Natural killer cell (primary cell): Measurements from ENCODE around the gene EME1. TPM values are rescaled to one million over a fixed set of nuclear protein-coding genes. Genes with fewer than 3 reads are reported as not detected.

ENCODE experiments used
- ATAC-seq, 3 donors: fragments of 150-1000 bp in 2 of 3; fragments of 200-7000 bp in 1 of 3; cut with Tn5 transposase; 1 replicate in 1 of 3; 2 replicates in 2 of 3; pipeline ENCODE4 v1.10.0; 2021; ENCODE audit warnings: mild to moderate bottlenecking in 2 of 3, moderate library complexity in 2 of 3
- DNase-seq, 2 donors: peaks; one replicate each; pipeline versions ENCODE4 v3.0.0 to v3.0.0-alpha.2; 2013 to 2021; ENCODE audit warnings: mixed read lengths in 1 of 2
- H3K27ac ChIP-seq: one replicate; pipeline ENCODE4 v1.5.1; 2013; ENCODE audit warnings: mild to moderate bottlenecking, low read length
- H3K27me3 ChIP-seq: one replicate; pipeline ENCODE4 v1.6.1; 2013; ENCODE audit warnings: low read length; ENCODE audit not compliant: control insufficient read depth, insufficient read depth
- H3K36me3 ChIP-seq: one replicate; pipeline ENCODE4 v1.6.1; 2013; ENCODE audit warnings: low read length; ENCODE audit not compliant: control insufficient read depth, insufficient read depth
- H3K4me1 ChIP-seq: one replicate; pipeline ENCODE4 v1.6.1; 2013; ENCODE audit warnings: low read length; ENCODE audit not compliant: control insufficient read depth, insufficient read depth
- H3K4me3 ChIP-seq: one replicate; pipeline ENCODE4 v1.5.1; 2013; ENCODE audit warnings: low read length
- H3K9me3 ChIP-seq: one replicate; pipeline ENCODE4 v1.6.1; 2013; ENCODE audit warnings: low read length; ENCODE audit not compliant: control insufficient read depth, insufficient read depth
- H3K27ac Mint-ChIP-seq, 2 donors: one replicate each; pipeline ENCODE4 v1.8.0; 2022; ENCODE audit warnings: mild to moderate bottlenecking in 2 of 2, mixed read lengths in 2 of 2, moderate library complexity in 1 of 2
- H3K27me3 Mint-ChIP-seq, 2 donors: one replicate each; pipeline ENCODE4 v1.8.0; 2022; ENCODE audit warnings: low read depth in 2 of 2, mixed read lengths in 2 of 2
- H3K36me3 Mint-ChIP-seq: one replicate; pipeline ENCODE4 v1.8.0; 2022; ENCODE audit warnings: mixed read lengths
- H3K4me1 Mint-ChIP-seq, 2 donors: one replicate each; pipeline ENCODE4 v1.8.0; 2022; ENCODE audit warnings: mixed read lengths in 2 of 2
- H3K4me3 Mint-ChIP-seq: one replicate; pipeline ENCODE4 v1.8.0; 2022; ENCODE audit warnings: mild to moderate bottlenecking, moderate library complexity, mixed read lengths
- H3K9me3 Mint-ChIP-seq, 2 donors: one replicate each; pipeline ENCODE4 v1.8.0; 2022; ENCODE audit warnings: mixed read lengths in 2 of 2
- WGBS: methylation state at CpG from one replicate; pipeline ENCODE4 v1.1.7; 2013; ENCODE audit warnings: missing lambda C conversion rate; ENCODE audit not compliant: insufficient coverage; 5-methylcytosine and 5-hydroxymethylcytosine counted together
- intact Hi-C: fragments of 100-400 bp; cut with micrococcal nuclease; formaldehyde crosslinking; loops from one replicate; pipeline ENCODE4 v1.14.2; 2022
- total RNA-seq, 4 donors: library from RNA; stranded (reverse); fragments of 120-200 nt in 1 of 4; gene quantifications; one replicate each; pipeline versions ENCODE4 v1.2.3 to v1.2.4, GENCODE V29; 2013 to 2022
- TF ChIP-seq, protein P1 (sequence below): fragments of 200-600 bp; IDR thresholded peaks from one replicate; pipeline ENCODE4 v1.8.0; 2022; ENCODE audit warnings: antibody characterized with exemption

Gene EME1
- total RNA-seq, 3 donors from 2014 or later (not counting 1 experiment from before 2014, with no cell fraction given): 2.4 to 3.2 (median 2.9) TPM

DNA sequence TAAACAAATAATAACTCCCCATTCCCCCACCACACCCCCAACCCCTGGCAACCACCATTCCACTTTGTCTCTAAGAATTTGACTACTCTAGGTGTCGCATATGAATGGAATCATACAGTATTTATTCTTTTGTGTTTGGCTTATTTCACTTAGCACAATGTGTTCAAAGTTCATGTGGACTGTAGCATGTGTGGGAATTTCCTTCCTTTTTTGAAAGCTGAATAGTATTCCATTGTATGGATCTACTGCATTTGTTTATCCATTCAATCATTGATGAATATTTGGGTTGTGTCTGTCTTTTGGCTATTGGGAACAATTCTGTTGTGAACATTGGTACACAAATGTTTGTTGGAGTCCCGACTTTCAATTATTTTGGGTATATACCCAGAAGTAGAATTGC lies 49.7 kb downstream of the EME1 start:
- Histone ChIP-seq H3K27me3 (no peaks in the 10 kb centered on the region), H3K27ac (no peak overlapping the region), H3K9me3 (no peaks in the 10 kb centered on the region), H3K4me3 (no peak overlapping the region), H3K36me3 (no peaks in the 10 kb centered on the region), H3K4me1 (peaks cover 31% of the 10 kb centered on the region)
- no peaks in the 10 kb centered on the region for H3K36me3 Mint-ChIP-seq
- ATAC-seq (no peak), DNase-seq (no peak)
- peak overlapping the region in 1 of 2 donors; percentile 16 for H3K27ac Mint-ChIP-seq
- H3K4me1 Mint-ChIP-seq: peaks cover 21 to 25% of the 10 kb centered on the region in 2 donors
- TF ChIP-seq, protein P1, sequence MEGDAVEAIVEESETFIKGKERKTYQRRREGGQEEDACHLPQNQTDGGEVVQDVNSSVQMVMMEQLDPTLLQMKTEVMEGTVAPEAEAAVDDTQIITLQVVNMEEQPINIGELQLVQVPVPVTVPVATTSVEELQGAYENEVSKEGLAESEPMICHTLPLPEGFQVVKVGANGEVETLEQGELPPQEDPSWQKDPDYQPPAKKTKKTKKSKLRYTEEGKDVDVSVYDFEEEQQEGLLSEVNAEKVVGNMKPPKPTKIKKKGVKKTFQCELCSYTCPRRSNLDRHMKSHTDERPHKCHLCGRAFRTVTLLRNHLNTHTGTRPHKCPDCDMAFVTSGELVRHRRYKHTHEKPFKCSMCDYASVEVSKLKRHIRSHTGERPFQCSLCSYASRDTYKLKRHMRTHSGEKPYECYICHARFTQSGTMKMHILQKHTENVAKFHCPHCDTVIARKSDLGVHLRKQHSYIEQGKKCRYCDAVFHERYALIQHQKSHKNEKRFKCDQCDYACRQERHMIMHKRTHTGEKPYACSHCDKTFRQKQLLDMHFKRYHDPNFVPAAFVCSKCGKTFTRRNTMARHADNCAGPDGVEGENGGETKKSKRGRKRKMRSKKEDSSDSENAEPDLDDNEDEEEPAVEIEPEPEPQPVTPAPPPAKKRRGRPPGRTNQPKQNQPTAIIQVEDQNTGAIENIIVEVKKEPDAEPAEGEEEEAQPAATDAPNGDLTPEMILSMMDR: no peak
- peaks cover 0 to 3% of the 10 kb centered on the region in 2 donors for H3K9me3 Mint-ChIP-seq
- intact Hi-C loops: no loop called here
- 100% methylated on average over 1 of the region's 2 CpGs for WGBS
- H3K27me3 Mint-ChIP-seq: peaks cover 6 to 9% of the 10 kb centered on the region in 2 donors
- no peak overlapping the region for H3K4me3 Mint-ChIP-seq

DNA sequence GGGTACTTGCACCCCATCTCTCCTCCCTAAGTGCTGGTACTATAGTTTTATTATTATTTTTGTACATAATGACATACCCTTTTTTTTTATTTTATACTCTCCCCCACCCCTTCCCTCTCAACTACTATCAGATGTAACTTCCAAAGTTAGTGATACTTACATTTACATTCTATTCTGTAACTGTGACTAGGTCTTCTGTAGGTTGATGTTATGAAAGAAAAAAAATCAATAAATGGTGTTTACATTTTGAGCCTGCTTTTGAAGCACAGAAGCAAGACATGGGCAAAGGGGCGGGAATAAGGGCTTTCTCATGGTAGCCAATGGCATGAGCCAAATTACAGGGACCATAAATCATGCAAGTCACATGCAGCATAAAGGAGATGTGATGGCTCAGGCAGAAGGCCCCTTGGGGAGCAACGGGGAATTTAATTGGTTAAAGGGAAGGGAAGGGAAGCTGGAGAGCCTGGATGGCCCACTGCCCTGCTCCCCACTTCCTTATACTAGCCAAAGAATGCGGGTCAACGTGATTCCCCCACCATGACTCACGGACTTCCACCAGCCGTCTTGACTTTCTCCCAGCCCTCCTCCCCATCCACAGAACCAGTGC lies 50.6 kb downstream of the EME1 start:
- no peak overlapping the region for H3K4me3 ChIP-seq
- no peak for ATAC-seq
- H3K27me3 ChIP-seq: no peaks in the 10 kb centered on the region
- Mint-ChIP-seq H3K4me3 (peak overlapping the region; percentile 35), H3K27me3 (peaks cover 0 to 6% of the 10 kb centered on the region in 2 donors), H3K27ac (peak overlapping the region in 1 of 2 donors; percentile 21), H3K4me1 (peaks cover 21 to 25% of the 10 kb centered on the region in 2 donors), H3K9me3 (peaks cover 0 to 3% of the 10 kb centered on the region in 2 donors), H3K36me3 (no peaks in the 10 kb centered on the region)
- 80% methylated on average over 6 of the region's 6 CpGs for WGBS
- H3K36me3 ChIP-seq: no peaks in the 10 kb centered on the region
- intact Hi-C loops: no loop called here
- DNase-seq: no peak
- peaks cover 33% of the 10 kb centered on the region for H3K4me1 ChIP-seq
- H3K27ac ChIP-seq: no peak overlapping the region
- TF ChIP-seq, protein P1: no peak
- H3K9me3 ChIP-seq: no peaks in the 10 kb centered on the region

DNA sequence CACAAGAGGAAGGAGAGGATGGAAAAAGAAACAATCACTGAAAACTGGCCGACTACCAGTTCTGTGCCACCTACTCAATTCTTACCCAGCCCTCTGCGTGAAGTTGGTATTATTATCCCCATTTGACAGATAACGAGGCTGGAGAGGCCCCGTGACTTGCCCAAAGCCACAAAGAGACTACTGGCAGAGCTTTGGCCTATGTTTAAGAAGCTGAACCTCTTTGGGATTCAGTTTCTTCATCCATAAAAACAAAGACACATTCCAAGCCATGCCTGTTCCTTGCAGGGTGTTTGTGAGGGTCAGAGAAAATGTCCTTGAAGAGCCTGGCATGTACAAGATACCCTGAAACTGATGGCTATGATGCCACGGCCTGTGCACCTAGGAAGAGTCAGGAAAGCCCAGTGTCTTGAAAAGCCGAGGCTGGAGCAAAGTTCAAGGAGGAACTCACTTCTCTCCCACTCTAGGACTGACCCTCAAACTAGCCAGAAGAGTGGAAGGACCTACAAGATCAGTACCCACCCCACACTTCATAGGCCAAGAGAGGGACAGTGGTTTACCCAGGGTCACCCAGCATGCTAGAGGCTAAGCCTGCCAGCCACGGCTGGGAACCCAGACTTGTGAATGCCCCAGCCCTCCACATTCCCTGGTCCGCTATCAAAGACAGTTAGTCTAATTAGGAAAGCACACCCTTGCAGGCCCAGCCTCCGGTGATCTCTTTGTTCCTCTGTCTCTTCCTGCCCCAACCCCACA lies 51.4 kb downstream of the EME1 start:
- Histone ChIP-seq H3K9me3 (no peaks in the 10 kb centered on the region), H3K27ac (no peak overlapping the region), H3K4me1 (peaks cover 33% of the 10 kb centered on the region), H3K4me3 (no peak overlapping the region), H3K36me3 (no peaks in the 10 kb centered on the region), H3K27me3 (no peaks in the 10 kb centered on the region)
- no peaks in the 10 kb centered on the region for H3K27me3 Mint-ChIP-seq
- no peaks in the 10 kb centered on the region for H3K36me3 Mint-ChIP-seq
- WGBS: 82% methylated on average over 9 of the region's 9 CpGs
- H3K27ac Mint-ChIP-seq: peak overlapping the region in 1 of 2 donors; percentile 21
- intact Hi-C loops: no loop called here
- TF ChIP-seq, protein P1: no peak
- H3K9me3 Mint-ChIP-seq: no peaks in the 10 kb centered on the region
- H3K4me1 Mint-ChIP-seq: peaks cover 21 to 25% of the 10 kb centered on the region in 2 donors
- no peak for DNase-seq
- ATAC-seq: no peak
- peak overlapping the region; percentile 21 for H3K4me3 Mint-ChIP-seq
